Stomach (tissue), 4 donors: ENCODE measurements around the gene SLC25A13.

ENCODE experiments used
- CTCF ChIP-seq, 7 experiments: fragments of 450-650 bp in 4 of 7; fragments of 200-600 bp in 3 of 7; sonication (generic) in 3 of 7; IDR thresholded peaks; one replicate each; pipeline ENCODE4 v1.5.1; 2016 to 2019; ENCODE audit warnings: antibody characterized with exemption in 7 of 7, control low read depth in 2 of 7, mild to moderate bottlenecking in 1 of 7
- EP300 ChIP-seq: sonication (generic); formaldehyde crosslinking; IDR thresholded peaks from one replicate; pipeline ENCODE4 v1.6.1; 2017; ENCODE audit warnings: antibody characterized with exemption
- POLR2A ChIP-seq, 4 donors: fragments of 450-650 bp; IDR thresholded peaks; one replicate each; pipeline ENCODE4 v1.6.1; 2016; ENCODE audit warnings: antibody characterized with exemption in 4 of 4, control low read depth in 2 of 4, mild to moderate bottlenecking in 1 of 4, moderate library complexity in 1 of 4
- POLR2AphosphoS5 ChIP-seq, 3 donors: sonication (generic); formaldehyde crosslinking; IDR thresholded peaks; one replicate each; pipeline ENCODE4 v1.6.1; 2016; ENCODE audit warnings: antibody characterized with exemption in 3 of 3

GRCh38 chr7:96306385-96307125 lies 15.3 kb downstream of the SLC25A13 start:
- TF ChIP-seq CTCF (IDR thresholded peaks at IDR 0.05) (no peak), EP300 (no peak), POLR2A (IDR thresholded peaks at IDR 0.05) (no peak), POLR2AphosphoS5 (IDR thresholded peaks at IDR 0.05) (no peak)
